HG02610 (cell line): ENCODE data around the gene PRPF6.
"Not testable (repeated sequence)": the region's sequence is repeated elsewhere in the genome, so short reads cannot be mapped to it uniquely, and the experiment has no call there.

Experiments used
- ATAC-seq: cut with Tn5 transposase; IDR thresholded peaks from one replicate; pipeline ENCODE4 v1.9.1; 2021; ENCODE audit warnings: mild to moderate bottlenecking, moderate library complexity; ENCODE audit not compliant: unreplicated experiment

Gene PRPF6

GRCh38 chr20:64009811-64010387, 29.0 kb downstream of the PRPF6 start:
- ATAC-seq: no peak

DNA sequence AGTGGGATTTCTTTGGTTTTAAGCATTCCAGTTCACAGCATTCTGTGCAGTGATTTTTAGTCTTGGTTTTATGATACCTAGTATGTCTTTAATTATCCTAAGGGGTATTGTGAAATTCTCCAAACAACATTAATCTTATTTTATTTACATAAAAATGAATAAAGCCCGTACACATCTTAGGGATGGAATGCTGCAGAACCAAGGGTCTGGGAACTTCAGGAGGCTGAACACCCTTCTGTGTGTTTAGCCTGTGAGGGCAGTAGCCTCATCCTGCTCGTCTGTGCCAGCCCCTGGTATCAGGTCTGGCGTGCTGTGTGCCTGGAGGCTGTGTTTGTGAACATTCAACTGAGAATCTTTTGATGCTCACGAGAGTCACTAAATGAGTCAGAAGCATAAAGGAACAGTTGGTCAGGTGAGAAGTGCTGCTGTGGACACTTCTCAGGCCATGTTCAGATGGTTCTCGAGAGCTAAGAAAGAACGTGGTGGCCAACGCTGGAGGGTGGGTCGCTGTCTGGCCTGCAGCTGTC, 29.8 kb downstream of the PRPF6 start:
- ATAC-seq: no peak

GRCh38 chr20:64011366-64011779, 30.4 kb downstream of the PRPF6 start:
- ATAC-seq: no peak

DNA sequence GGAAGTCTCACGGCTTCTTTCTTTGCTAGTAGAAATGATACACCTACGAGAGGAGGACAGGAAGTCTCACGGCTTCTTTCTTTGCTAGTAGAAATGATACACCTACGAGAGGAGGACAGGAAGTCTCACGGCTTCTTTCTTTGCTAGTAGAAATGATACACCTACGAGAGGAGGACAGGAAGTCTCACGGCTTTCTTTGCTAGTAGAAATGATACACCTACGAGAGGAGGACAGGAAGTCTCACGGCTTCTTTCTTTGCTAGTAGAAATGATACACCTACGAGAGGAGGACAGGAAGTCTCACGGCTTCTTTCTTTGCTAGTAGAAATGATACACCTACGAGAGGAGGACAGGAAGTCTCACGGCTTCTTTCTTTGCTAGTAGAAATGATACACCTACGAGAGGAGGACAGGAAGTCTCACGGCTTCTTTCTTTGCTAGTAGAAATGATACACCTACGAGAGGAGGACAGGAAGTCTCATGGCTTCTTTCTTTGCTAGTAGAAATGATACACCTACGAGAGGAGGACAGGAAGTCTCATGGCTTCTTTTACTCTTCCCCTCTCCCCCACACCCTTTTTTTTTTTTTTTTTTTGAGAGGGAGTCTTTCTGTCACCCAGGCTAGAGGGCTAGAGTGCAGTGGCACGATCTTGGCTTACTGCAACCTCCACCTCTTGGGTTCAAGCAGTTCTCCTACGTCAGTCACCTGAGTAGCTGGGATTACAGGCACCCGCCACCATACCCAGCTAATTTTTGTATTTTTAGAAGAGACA, 31.6 kb downstream of the PRPF6 start:
- ATAC-seq: not testable (repeated sequence)

- no peak for ATAC-seq
Observed at GRCh38 chr20:64015635-64016034, 34.7 kb downstream of the PRPF6 start.

- no peak for ATAC-seq
Observed at GRCh38 chr20:64021124-64021975, 40.4 kb downstream of the PRPF6 start.

- ATAC-seq: no peak
Observed at GRCh38 chr20:64022671-64023360, 41.9 kb downstream of the PRPF6 start.

GRCh38 chr20:64023361-64024140, 42.6 kb downstream of the PRPF6 start:
- ATAC-seq: no peak

DNA sequence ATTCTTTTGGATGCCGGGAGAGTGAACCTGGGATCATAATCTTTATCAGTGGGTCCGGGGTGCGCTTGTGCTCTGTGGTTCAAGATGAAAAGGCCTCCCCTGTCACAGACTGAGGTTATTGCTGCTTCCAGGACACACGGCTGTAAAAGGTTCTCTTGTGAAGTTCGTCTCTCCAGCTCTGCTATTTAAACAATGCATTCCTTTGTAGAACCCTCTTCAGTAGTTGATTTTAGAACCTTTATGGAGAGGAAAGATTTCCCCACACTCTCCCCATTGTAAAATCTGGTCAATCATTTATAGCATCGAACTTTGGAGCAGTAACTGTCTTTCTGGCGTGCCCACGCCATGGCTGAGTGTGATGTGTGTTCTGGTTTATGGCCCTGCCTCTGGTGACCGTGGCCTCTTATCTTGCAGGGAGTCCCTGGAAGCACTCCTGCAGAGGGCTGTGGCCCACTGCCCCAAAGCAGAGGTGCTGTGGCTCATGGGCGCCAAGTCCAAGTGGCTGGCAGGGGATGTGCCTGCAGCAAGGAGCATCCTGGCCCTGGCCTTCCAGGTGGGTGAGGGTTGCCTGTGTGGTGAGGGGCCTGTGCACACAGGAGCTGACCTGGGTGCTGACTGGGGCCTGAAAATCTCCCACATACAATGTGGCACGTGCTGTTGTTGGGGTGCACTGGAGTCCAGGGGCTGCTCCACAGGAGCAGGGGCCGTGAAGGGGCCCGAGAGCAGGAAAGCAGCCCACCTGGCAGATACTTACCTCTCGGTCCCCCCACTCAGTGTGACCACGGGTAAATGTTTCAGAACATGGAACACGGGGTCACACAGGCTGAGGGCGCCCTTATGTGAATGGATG, 43.4 kb downstream of the PRPF6 start:
- ATAC-seq: no peak

- ATAC-seq: no peak
Observed at GRCh38 chr20:64025101-64025825, 44.3 kb downstream of the PRPF6 start.

DNA sequence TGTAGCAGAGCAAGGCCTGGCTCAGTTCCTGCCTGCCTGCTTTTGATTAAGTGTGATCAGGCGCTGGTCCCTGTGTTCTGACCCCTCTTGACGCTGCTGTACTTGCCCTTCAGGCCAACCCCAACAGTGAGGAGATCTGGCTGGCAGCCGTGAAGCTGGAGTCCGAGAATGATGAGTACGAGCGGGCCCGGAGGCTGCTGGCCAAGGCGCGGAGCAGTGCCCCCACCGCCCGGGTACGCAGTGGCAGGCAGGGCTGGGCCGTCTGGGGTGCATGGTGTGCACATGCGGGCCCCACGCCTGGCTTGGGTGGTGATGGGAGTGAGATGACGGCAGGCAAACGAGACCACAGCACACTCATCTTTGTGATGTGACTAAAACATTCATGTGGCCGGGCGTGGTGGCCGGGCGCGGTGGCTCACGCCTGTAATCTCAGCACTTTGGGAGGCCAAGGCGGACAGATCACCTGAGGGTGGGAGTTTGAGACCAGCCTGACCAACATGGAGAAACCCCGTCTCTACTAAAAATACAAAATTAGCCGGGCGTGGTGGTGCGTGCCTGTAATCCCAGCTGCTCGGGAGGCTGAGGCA, 45.0 kb downstream of the PRPF6 start:
- no peak for ATAC-seq

DNA sequence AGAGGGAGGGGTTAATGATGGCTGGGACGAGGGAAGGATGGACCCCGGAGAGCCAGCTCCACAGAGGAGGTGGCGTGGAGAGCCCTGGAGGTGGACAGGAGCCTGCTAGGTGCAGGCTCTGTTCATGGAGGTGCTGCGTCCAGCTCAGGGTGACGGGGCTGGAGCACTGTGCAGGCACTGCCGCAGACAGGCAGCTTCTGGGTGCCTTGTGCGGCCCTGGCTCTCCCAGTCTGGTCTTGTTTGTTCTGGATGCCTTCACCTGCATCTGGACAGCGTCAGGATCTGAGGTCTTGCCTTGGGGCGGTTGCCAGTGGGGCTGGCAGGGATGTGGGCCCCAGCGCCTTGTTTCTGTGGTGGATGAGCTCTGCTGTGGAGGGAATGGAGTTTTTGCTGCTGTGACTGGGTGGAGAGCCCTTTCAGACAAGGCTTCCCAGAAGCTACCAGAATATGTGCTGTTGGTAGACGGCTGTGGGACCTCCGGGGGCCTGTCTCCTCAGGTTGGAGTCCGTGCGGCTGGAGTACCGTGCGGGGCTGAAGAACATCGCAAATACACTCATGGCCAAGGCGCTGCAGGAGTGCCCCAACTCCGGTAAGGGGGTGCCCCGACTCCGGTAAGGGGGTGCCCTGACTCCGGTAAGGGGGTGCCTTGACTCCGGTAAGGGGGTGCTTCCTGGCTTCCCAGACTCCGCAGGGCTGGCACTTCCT, 47.2 kb downstream of the PRPF6 start:
- ATAC-seq: no peak

DNA sequence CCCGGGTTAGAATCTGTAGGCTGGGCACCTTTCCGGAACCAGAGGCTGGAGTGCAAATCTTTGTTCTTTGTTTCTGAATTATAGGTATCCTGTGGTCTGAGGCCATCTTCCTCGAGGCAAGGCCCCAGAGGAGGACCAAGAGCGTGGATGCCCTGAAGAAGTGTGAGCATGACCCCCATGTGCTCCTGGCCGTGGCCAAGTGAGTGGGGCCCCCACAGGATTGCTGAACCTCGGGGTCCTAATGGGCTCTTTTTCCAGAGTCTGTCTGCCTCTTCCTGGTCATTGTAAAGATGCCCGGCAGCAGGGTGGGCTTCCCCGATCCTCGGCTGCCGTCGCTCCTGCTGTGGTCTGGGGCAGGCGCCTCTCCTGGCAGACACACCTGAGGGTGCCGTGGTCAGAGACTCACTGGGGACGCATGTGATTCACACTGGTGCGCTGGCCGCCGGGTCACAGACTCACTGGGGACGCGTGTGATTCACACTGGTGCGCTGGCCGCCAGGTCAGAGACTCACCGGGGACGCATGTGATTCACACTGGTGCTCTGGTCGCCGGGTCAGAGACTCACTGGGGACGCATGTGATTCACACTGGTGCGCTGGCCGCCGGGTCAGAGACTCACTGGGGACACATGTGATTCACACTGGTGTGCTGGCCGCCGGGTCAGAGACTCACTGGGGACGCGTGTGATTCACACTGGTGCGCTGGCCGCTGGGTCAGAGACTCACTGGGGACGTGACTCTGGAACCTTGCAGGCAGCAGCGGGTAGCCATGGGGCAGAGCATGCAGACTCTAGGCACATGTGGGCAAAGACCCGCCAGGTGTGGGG, 48.6 kb downstream of the PRPF6 start:
- no peak for ATAC-seq

- ATAC-seq: no peak
Observed at GRCh38 chr20:64030371-64031134, 49.6 kb downstream of the PRPF6 start.

GRCh38 chr20:64031822-64032314, 50.9 kb downstream of the PRPF6 start:
- no peak for ATAC-seq
